Nephron progenitor cell (in vitro differentiated cells): ENCODE data around the gene ZMIZ1.

ENCODE experiments used
- DNase-seq: peaks from one replicate; pipeline ENCODE4 v3.0.0; 2021
- H3K27ac Mint-ChIP-seq: 2 replicates; pipeline ENCODE4 v1.8.0; 2021; ENCODE audit warnings: mild to moderate bottlenecking, moderate library complexity, mixed read lengths
- H3K27me3 Mint-ChIP-seq: 2 replicates; pipeline ENCODE4 v1.8.0; 2021; ENCODE audit warnings: mild to moderate bottlenecking, low read depth, mixed read lengths; ENCODE audit not compliant: poor library complexity
- H3K36me3 Mint-ChIP-seq: 2 replicates; pipeline ENCODE4 v1.8.0; 2021; ENCODE audit warnings: low read depth, mixed read lengths
- H3K4me1 Mint-ChIP-seq: 2 replicates; pipeline ENCODE4 v1.8.0; 2021; ENCODE audit warnings: mixed read lengths
- H3K4me3 Mint-ChIP-seq: 2 replicates; pipeline ENCODE4 v1.8.0; 2021; ENCODE audit warnings: mild to moderate bottlenecking, moderate library complexity, mixed read lengths
- H3K9me3 Mint-ChIP-seq: 2 replicates; pipeline ENCODE4 v1.8.0; 2021; ENCODE audit warnings: mild to moderate bottlenecking, moderate library complexity, mixed read lengths
- TF ChIP-seq, protein P1 (sequence below): fragments of 200-600 bp; sonication (generic); IDR thresholded peaks from 2 replicates; pipeline ENCODE4 v1.5.0; 2021; ENCODE audit warnings: antibody characterized with exemption

ZMIZ1 gene

DNA sequence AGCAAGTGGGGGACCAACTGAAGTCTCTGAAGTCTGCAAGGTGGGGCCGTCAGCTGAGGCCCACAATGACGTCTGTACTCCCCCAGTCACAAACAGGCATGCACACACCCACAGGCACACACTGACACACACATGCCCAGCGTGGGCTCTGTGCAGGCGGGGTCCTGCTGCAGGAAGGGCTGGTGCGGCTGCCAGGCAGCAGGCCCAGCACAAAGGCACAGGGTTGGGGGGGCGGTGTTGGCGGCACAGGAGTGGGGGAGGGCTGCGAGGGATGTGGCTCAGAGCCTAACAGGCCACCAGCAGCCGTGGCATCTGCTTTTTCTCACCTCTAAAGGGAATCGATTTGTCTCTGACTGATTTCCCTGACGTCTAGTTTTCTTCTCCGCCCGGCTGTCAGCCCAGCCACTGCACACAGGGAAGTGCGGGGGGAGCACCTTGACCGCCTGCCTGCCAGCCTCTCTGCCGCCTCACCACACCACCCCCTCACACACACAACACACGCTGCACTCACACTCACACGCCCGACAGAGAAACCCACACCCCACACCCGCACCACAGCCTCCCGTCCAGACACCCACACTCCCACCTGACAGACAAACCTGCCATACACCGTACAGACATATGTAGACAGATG is 43.5 kb upstream of the ZMIZ1 start:
- Mint-ChIP-seq H3K4me1 (peaks cover 54% of the 10 kb centered on the region), H3K9me3 (no peaks in the 10 kb centered on the region), H3K36me3 (no peaks in the 10 kb centered on the region), H3K27ac (no peak overlapping the region), H3K27me3 (peaks cover 5% of the 10 kb centered on the region), H3K4me3 (no peak overlapping the region)
- TF ChIP-seq, protein P1, sequence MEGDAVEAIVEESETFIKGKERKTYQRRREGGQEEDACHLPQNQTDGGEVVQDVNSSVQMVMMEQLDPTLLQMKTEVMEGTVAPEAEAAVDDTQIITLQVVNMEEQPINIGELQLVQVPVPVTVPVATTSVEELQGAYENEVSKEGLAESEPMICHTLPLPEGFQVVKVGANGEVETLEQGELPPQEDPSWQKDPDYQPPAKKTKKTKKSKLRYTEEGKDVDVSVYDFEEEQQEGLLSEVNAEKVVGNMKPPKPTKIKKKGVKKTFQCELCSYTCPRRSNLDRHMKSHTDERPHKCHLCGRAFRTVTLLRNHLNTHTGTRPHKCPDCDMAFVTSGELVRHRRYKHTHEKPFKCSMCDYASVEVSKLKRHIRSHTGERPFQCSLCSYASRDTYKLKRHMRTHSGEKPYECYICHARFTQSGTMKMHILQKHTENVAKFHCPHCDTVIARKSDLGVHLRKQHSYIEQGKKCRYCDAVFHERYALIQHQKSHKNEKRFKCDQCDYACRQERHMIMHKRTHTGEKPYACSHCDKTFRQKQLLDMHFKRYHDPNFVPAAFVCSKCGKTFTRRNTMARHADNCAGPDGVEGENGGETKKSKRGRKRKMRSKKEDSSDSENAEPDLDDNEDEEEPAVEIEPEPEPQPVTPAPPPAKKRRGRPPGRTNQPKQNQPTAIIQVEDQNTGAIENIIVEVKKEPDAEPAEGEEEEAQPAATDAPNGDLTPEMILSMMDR: no peak
- peak; percentile 30 for DNase-seq

DNA sequence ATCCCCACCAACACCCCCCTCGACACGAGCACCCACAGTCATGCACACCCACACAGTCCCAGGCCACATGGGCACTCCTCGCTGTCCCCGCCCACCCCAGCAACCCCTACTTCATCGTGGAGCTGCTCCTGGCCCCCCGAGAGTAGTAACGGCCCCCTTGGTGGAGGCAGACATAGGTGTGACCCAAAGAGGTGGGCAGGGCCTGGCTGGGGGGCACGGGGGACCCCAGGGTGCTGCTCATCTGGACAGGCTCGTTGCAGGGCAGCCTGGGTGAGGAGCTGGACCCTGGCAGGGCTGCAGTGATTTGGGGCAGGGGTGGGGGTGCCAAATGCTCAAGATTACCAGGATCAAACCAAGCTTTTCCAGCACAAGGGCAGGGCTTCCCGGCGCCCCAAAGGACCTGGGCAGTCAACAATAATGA is 42.4 kb upstream of the ZMIZ1 start:
- no peak overlapping the region for H3K4me3 Mint-ChIP-seq
- no peak for DNase-seq
- no peaks in the 10 kb centered on the region for H3K36me3 Mint-ChIP-seq
- peaks cover 53% of the 10 kb centered on the region for H3K4me1 Mint-ChIP-seq
- peaks cover 5% of the 10 kb centered on the region for H3K27me3 Mint-ChIP-seq
- no peak overlapping the region for H3K27ac Mint-ChIP-seq
- H3K9me3 Mint-ChIP-seq: no peaks in the 10 kb centered on the region
- TF ChIP-seq, protein P1: no peak

GRCh38 chr10:79026806-79027146 is 42.0 kb upstream of the ZMIZ1 start:
- H3K27ac Mint-ChIP-seq: no peak overlapping the region
- peaks cover 53% of the 10 kb centered on the region for H3K4me1 Mint-ChIP-seq
- H3K4me3 Mint-ChIP-seq: no peak overlapping the region
- H3K27me3 Mint-ChIP-seq: peaks cover 5% of the 10 kb centered on the region
- H3K36me3 Mint-ChIP-seq: no peaks in the 10 kb centered on the region
- no peaks in the 10 kb centered on the region for H3K9me3 Mint-ChIP-seq
- no peak for DNase-seq
- TF ChIP-seq, protein P1: no peak

DNA sequence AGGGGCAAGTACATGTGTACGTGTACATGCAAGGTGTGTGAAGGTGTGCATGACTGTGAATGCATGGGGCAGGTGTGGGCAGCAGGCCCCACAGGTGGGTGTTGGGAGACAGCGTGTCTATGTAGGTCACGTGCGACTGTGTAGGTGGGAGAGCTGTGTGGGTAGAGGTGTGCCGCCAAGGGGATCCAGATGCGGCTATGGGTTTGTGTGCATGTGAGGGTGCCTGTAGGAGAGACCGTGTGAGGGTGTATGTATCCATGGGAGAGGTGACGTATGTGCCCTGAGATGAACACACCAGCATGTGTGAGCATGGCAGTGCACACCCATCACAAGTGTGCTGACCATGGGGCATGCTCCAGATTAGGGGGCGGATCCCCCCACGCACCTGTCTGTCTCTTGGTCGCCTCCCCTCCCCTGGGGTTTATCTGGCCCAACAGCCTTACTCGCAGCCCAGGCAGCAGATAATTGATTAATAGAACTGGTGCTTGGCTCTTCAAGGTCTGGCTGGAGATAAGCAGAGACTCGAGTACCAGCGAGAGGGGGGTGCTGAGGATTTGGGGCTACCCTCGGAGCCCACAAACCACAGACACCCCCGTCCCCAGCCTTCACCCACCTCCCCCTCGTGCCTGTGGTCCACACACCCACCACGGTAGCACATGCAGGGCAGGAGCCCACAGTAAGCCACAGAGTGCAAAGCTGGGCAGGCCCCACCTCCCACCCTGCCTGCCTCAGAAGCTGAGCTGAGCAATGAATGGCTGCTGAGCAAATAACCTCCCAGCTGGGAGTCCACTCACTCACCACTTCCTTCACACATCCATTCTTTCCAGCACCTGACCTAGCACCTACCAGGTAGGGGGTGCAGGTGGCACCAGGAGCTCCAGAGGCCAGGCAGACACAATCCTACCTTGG is 41.4 kb upstream of the ZMIZ1 start:
- no peak for DNase-seq
- peaks cover 5% of the 10 kb centered on the region for H3K27me3 Mint-ChIP-seq
- no peaks in the 10 kb centered on the region for H3K9me3 Mint-ChIP-seq
- TF ChIP-seq, protein P1: no peak
- peak overlapping the region; percentile 70 for H3K27ac Mint-ChIP-seq
- H3K4me1 Mint-ChIP-seq: peaks cover 53% of the 10 kb centered on the region
- no peaks in the 10 kb centered on the region for H3K36me3 Mint-ChIP-seq
- H3K4me3 Mint-ChIP-seq: no peak overlapping the region

- no peaks in the 10 kb centered on the region for H3K9me3 Mint-ChIP-seq
- no peak overlapping the region for H3K4me3 Mint-ChIP-seq
- peaks cover 46% of the 10 kb centered on the region for H3K4me1 Mint-ChIP-seq
- TF ChIP-seq, protein P1: no peak
- DNase-seq: no peak
- H3K27me3 Mint-ChIP-seq: peaks cover 5% of the 10 kb centered on the region
- peak overlapping the region; percentile 28 for H3K27ac Mint-ChIP-seq
- no peaks in the 10 kb centered on the region for H3K36me3 Mint-ChIP-seq
These were observed 40.7 kb upstream of the ZMIZ1 start for GRCh38 chr10:79028056-79028430.
